Fibroblast of lung (primary cell): ENCODE measurements around the gene LDLRAD4. TPM values are rescaled to one million over a fixed set of nuclear protein-coding genes. Genes with fewer than 3 reads are reported as not detected.

Experiments used
- DNase-seq, 2 donors: peaks; one replicate each; pipeline versions ENCODE4 v3.0.0 to v3.0.0-alpha.2; 2010; ENCODE audit warnings: low read depth in 2 of 2
- H2AFZ ChIP-seq: 2 replicates; pipeline ENCODE4 v1.5.1; 2012; ENCODE audit warnings: low read length, control low read depth, inconsistent platforms
- H3K27ac ChIP-seq: 2 replicates; pipeline ENCODE4 v1.5.1; 2011; ENCODE audit warnings: low read length, control low read depth; ENCODE audit not compliant: insufficient read depth
- H3K27me3 ChIP-seq: 2 replicates; pipeline ENCODE4 v1.5.1; 2011; ENCODE audit warnings: mild to moderate bottlenecking, low read length; ENCODE audit not compliant: control insufficient read depth, insufficient read depth
- H3K36me3 ChIP-seq: 2 replicates; pipeline ENCODE4 v1.5.1; 2011; ENCODE audit warnings: low read length; ENCODE audit not compliant: control insufficient read depth, insufficient read depth
- H3K4me1 ChIP-seq: 2 replicates; pipeline ENCODE4 v1.5.1; 2011; ENCODE audit warnings: low read length; ENCODE audit not compliant: control insufficient read depth, insufficient read depth; ENCODE audit errors: extremely low read depth
- H3K4me2 ChIP-seq: 2 replicates; pipeline ENCODE4 v1.5.1; 2011; ENCODE audit warnings: low read length, control low read depth; ENCODE audit not compliant: insufficient read depth; ENCODE audit errors: extremely low read depth
- H3K4me3 ChIP-seq, 4 experiments: fragments of 200-600 bp in 1 of 4; sonication (generic) in 1 of 4; replicated peaks in 1 of 4; 2 replicates each; pipeline ENCODE4 v1.5.1; 2011 to 2016; ENCODE audit warnings: low read length in 4 of 4, low read depth in 3 of 4, mild to moderate bottlenecking in 3 of 4, control low read depth in 2 of 4, inconsistent platforms in 1 of 4, mixed read lengths in 1 of 4; ENCODE audit not compliant: insufficient read depth in 1 of 4; ENCODE audit errors: control extremely low read depth in 1 of 4
- H3K79me2 ChIP-seq: 2 replicates; pipeline ENCODE4 v1.5.1; 2012; ENCODE audit warnings: mild to moderate bottlenecking, low read length, inconsistent platforms; ENCODE audit not compliant: control insufficient read depth, insufficient read depth
- H3K9ac ChIP-seq: 2 replicates; pipeline ENCODE4 v1.5.1; 2011; ENCODE audit warnings: mild to moderate bottlenecking, low read length, control low read depth; ENCODE audit not compliant: insufficient read depth
- H3K9me3 ChIP-seq: 2 replicates; pipeline ENCODE4 v1.5.1; 2012; ENCODE audit warnings: low read depth, low read length; ENCODE audit not compliant: control insufficient read depth, insufficient read depth
- H4K20me1 ChIP-seq: 2 replicates; pipeline ENCODE4 v1.5.1; 2011; ENCODE audit warnings: low read length; ENCODE audit not compliant: control insufficient read depth, insufficient read depth; ENCODE audit errors: extremely low read depth
- EZH2 ChIP-seq: IDR thresholded peaks from 2 replicates; pipeline ENCODE4 v1.5.1; 2012; ENCODE audit warnings: low read length, control low read depth, mild to moderate bottlenecking; ENCODE audit errors: missing control alignments
- polyA plus RNA-seq, 2 donors: library from polyadenylated mRNA; depleted of rRNA in 1 of 2; stranded (reverse) in 1 of 2; unstranded in 1 of 2; fragments of >200 nt; gene quantifications; 2 replicates each; pipeline ENCODE4 v1.2.1, GENCODE V29; 2011 to 2012; ENCODE audit warnings: missing spikeins in 1 of 2
- total RNA-seq: library from RNA; depleted of rRNA; stranded (reverse); fragments of >200 nt; gene quantifications from 2 replicates; pipeline ENCODE4 v1.2.1, GENCODE V29; 2014
- TF ChIP-seq, protein P1 (sequence below), 2 donors: IDR thresholded peaks in 1 of 2; conservative IDR thresholded peaks in 1 of 2; 1 replicate in 1 of 2; 2 replicates in 1 of 2; pipeline ENCODE4 v1.5.1; 2011 to 2012; ENCODE audit warnings: low read length in 2 of 2, control low read depth in 1 of 2, inconsistent platforms in 1 of 2, low read depth in 1 of 2, mild to moderate bottlenecking in 1 of 2

LDLRAD4 gene
- total and polyA plus RNA-seq, 2 donors (not counting 1 experiment from before 2014, with no cell fraction given): not detected

DNA sequence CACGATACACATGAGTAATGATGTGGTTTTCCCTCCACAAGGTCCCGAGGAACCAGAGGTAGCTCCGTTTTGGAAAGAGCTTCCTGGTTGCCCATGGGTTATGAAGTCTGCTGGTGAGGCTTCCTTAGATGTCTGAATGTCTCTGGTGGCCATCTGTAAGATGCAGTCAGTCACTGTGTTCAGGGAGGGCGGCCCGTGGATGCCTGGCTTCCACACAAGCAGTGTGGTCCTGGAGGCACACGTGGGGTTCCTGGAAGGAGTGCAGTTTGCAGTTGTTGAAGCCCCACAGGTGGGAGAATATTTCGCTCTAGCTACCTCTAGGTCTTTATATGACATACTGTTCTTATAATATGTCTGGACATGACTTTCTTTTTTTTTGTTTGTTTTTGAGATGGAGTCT is 298.8 kb downstream of the LDLRAD4 start:
- no peak for DNase-seq
- Histone ChIP-seq H4K20me1 (no peaks in the 10 kb centered on the region), H3K4me3 (no peak overlapping the region), H3K36me3 (no peaks in the 10 kb centered on the region), H2AFZ (no peak overlapping the region), H3K27ac (no peak overlapping the region), H3K79me2 (no peaks in the 10 kb centered on the region), H3K9ac (no peak overlapping the region), H3K27me3 (no peaks in the 10 kb centered on the region), H3K4me2 (no peak overlapping the region), H3K9me3 (no peaks in the 10 kb centered on the region), H3K4me1 (no peaks in the 10 kb centered on the region)
- no peak for TF ChIP-seq EZH2
- TF ChIP-seq, protein P1, sequence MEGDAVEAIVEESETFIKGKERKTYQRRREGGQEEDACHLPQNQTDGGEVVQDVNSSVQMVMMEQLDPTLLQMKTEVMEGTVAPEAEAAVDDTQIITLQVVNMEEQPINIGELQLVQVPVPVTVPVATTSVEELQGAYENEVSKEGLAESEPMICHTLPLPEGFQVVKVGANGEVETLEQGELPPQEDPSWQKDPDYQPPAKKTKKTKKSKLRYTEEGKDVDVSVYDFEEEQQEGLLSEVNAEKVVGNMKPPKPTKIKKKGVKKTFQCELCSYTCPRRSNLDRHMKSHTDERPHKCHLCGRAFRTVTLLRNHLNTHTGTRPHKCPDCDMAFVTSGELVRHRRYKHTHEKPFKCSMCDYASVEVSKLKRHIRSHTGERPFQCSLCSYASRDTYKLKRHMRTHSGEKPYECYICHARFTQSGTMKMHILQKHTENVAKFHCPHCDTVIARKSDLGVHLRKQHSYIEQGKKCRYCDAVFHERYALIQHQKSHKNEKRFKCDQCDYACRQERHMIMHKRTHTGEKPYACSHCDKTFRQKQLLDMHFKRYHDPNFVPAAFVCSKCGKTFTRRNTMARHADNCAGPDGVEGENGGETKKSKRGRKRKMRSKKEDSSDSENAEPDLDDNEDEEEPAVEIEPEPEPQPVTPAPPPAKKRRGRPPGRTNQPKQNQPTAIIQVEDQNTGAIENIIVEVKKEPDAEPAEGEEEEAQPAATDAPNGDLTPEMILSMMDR (conservative IDR thresholded peaks at IDR 0.05 in 1 of 2, IDR thresholded peaks at IDR 0.05 in 1 of 2; ENCODE audit: low read depth in 1 of 2, low read length in 2 of 2): no peak

DNA sequence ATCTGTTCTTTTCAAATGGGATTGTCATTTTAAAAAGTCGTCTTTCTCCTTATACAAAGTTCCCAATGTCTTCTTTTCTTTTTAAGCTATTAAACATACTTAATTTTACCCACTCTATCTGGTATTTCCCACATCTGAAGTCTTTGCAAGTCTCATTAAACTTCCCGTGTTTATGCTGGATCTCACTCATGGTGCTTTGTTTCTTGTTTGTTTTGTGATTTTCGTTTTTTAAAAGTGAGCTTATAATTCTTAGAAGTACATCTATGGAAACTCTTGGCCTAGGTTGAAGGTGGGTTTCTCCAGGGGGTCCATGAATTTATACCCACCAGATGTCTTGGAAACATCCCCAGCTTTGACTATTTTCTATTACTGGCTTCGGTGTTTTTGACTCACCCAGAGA is 299.8 kb downstream of the LDLRAD4 start:
- Histone ChIP-seq H3K27ac (no peak overlapping the region), H3K9ac (no peak overlapping the region), H3K36me3 (no peaks in the 10 kb centered on the region), H3K4me2 (no peak overlapping the region), H3K4me1 (no peaks in the 10 kb centered on the region), H4K20me1 (no peaks in the 10 kb centered on the region), H3K79me2 (no peaks in the 10 kb centered on the region), H3K9me3 (no peaks in the 10 kb centered on the region), H3K4me3 (no peak overlapping the region), H2AFZ (no peak overlapping the region), H3K27me3 (no peaks in the 10 kb centered on the region)
- TF ChIP-seq, protein P1 (conservative IDR thresholded peaks at IDR 0.05 in 1 of 2, IDR thresholded peaks at IDR 0.05 in 1 of 2; ENCODE audit: low read depth in 1 of 2, low read length in 2 of 2): no peak
- no peak for DNase-seq

DNA sequence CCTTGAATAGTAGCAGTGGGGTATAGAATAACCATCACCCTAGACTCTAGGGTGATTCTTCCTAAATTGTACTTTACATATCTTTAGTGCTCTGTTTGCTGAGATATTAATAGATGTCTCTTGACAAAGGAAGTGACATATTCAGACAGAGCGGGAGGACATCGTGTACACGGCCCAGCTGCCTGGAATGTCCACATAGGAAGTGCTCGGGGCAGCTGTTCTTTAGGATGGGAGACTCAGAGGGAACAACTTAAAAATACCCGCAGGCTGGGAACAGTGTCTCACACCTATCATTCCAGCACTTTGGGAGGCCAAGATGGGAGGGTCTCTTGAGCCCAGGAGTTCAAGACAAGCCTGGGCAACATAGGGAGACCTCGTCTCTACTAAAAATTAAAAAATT is 301.7 kb downstream of the LDLRAD4 start:
- Histone ChIP-seq H4K20me1 (no peaks in the 10 kb centered on the region), H3K27ac (no peak overlapping the region), H3K36me3 (no peaks in the 10 kb centered on the region), H3K9ac (no peak overlapping the region), H3K79me2 (no peaks in the 10 kb centered on the region), H2AFZ (no peak overlapping the region), H3K9me3 (no peaks in the 10 kb centered on the region), H3K4me1 (no peaks in the 10 kb centered on the region), H3K4me3 (no peak overlapping the region), H3K4me2 (no peak overlapping the region), H3K27me3 (no peaks in the 10 kb centered on the region)
- no peak for DNase-seq
- TF ChIP-seq, protein P1 (conservative IDR thresholded peaks at IDR 0.05 in 1 of 2, IDR thresholded peaks at IDR 0.05 in 1 of 2; ENCODE audit: low read depth in 1 of 2, low read length in 2 of 2): no peak
- no peak for TF ChIP-seq EZH2
